HEK293T (cell line): ENCODE results near the gene GPAT3.

Experiments
- CTCF ChIA-PET: fragments of 350-600 bp; formaldehyde crosslinking; extraction: SDS; loops from one replicate; lab custom pipeline; 2021; ENCODE audit warnings: antibody characterized with exemption, inconsistent platforms; lab: Yijun Ruan, JAX
- POLR2A ChIA-PET: fragments of 350-600 bp; formaldehyde crosslinking; extraction: SDS; loops from one replicate; lab custom pipeline; 2020; ENCODE audit warnings: antibody characterized with exemption, inconsistent platforms; lab: Yijun Ruan, JAX
- DNase-seq: peaks from one replicate; pipeline ENCODE4 v3.0.0; 2012; ENCODE audit warnings: mixed read lengths; ENCODE audit errors: extremely low spot score
- ARNT ChIP-seq: fragments of 450-650 bp; IDR thresholded peaks from 2 replicates; pipeline ENCODE4 v1.6.1; 2017; ENCODE audit warnings: mild to moderate bottlenecking
- BHLHE40 ChIP-seq: fragments of 450-650 bp; IDR thresholded peaks from 2 replicates; pipeline ENCODE4 v1.6.1; 2016; ENCODE audit warnings: mild to moderate bottlenecking, moderate library complexity, borderline replicate concordance
- CTBP1 ChIP-seq: fragments of 450-650 bp; IDR thresholded peaks from 2 replicates; pipeline ENCODE4 v1.6.1; 2016; ENCODE audit warnings: borderline replicate concordance
- ELF4 ChIP-seq: fragments of 450-650 bp; IDR thresholded peaks from 2 replicates; pipeline ENCODE4 v1.6.1; 2017; ENCODE audit warnings: antibody characterized with exemption
- FOXA1 ChIP-seq: fragments of 450-650 bp; IDR thresholded peaks from 2 replicates; pipeline ENCODE4 v1.6.1; 2016; ENCODE audit warnings: mild to moderate bottlenecking
- FOXK2 ChIP-seq: fragments of 450-650 bp; IDR thresholded peaks from 2 replicates; pipeline ENCODE4 v1.6.1; 2016; ENCODE audit warnings: mild to moderate bottlenecking
- FOXM1 ChIP-seq: fragments of 450-650 bp; IDR thresholded peaks from 2 replicates; pipeline ENCODE4 v1.6.1; 2017; ENCODE audit warnings: mild to moderate bottlenecking, borderline replicate concordance
- HDGF ChIP-seq: fragments of 450-650 bp; IDR thresholded peaks from 2 replicates; pipeline ENCODE4 v1.6.1; 2017; ENCODE audit warnings: antibody characterized with exemption, borderline replicate concordance
- L3MBTL2 ChIP-seq: fragments of 450-650 bp; conservative IDR thresholded peaks from 2 replicates; pipeline ENCODE4 v1.6.1; 2016; ENCODE audit warnings: mild to moderate bottlenecking
- LEF1 ChIP-seq: fragments of 450-650 bp; IDR thresholded peaks from 2 replicates; pipeline ENCODE4 v1.6.1; 2017; ENCODE audit warnings: mild to moderate bottlenecking, borderline replicate concordance
- NFRKB ChIP-seq: fragments of 450-650 bp; IDR thresholded peaks from 2 replicates; pipeline ENCODE4 v1.6.1; 2016; ENCODE audit warnings: mild to moderate bottlenecking, moderate library complexity
- PKNOX1 ChIP-seq: fragments of 450-650 bp; IDR thresholded peaks from 2 replicates; pipeline ENCODE4 v1.6.1; 2016
- SP1 ChIP-seq: fragments of 450-650 bp; IDR thresholded peaks from 2 replicates; pipeline ENCODE4 v1.6.1; 2017
- SUZ12 ChIP-seq: fragments of 450-650 bp; IDR thresholded peaks from 2 replicates; pipeline ENCODE4 v1.6.1; 2016; ENCODE audit warnings: mild to moderate bottlenecking
- TARDBP ChIP-seq: fragments of 450-650 bp; IDR thresholded peaks from 2 replicates; pipeline ENCODE4 v1.6.1; 2016
- ZNF384 ChIP-seq: fragments of 450-650 bp; IDR thresholded peaks from 2 replicates; pipeline ENCODE4 v1.6.1; 2016

Gene GPAT3

DNA sequence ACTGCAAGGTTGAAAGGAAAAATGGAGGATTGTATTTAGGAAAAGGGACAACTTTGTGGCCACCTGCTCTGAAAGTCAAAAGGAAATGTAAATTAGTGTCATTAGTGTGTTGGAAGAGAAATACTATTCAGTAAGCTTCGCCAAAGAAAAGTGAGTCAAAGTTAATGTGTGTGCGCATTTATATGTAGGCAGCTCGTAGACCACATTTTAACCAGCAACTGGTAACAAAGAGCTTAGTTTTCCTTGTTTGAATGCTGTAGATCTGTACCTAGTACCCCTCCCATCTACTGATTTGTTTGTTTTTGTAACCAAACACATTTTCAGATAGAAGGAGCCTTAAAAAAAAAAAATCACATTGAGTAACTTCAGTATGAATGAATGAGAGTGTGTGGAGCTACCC is 69.3 kb downstream of the GPAT3 start:
- POLR2A ChIA-PET = no interaction called here
- DNase-seq = no peak
- CTCF ChIA-PET = interaction anchor here (0.8 kb wide), 1 partner anchor 31 kb away, joined by 3 read pairs; no protein-coding TSS in a partner anchor
- TF ChIP-seq SUZ12 = no peak
- no peak for TF ChIP-seq ELF4
- TF ChIP-seq FOXA1 = no peak
- no peak for TF ChIP-seq HDGF
- no peak for TF ChIP-seq FOXK2
- no peak for TF ChIP-seq ZNF384
- no peak for TF ChIP-seq NFRKB
- no peak for TF ChIP-seq SP1
- TF ChIP-seq FOXM1 = no peak
- no peak for TF ChIP-seq BHLHE40
- TF ChIP-seq ARNT = no peak
- no peak for TF ChIP-seq CTBP1
- no peak for TF ChIP-seq L3MBTL2
- no peak for TF ChIP-seq PKNOX1
- TF ChIP-seq LEF1 = no peak

GRCh38 chr4:83605744-83606172 is 69.8 kb downstream of the GPAT3 start:
- ChIA-PET CTCF (interaction anchor here (0.7 to 0.8 kb wide), 2 partner anchors 32 to 741 kb away, joined by 3 to 6 read pairs; no protein-coding TSS in a partner anchor), POLR2A (no interaction called here)
- no peak for DNase-seq
- TF ChIP-seq HDGF (no peak), SP1 (no peak), SUZ12 (no peak), BHLHE40 (no peak), CTBP1 (no peak), NFRKB (no peak), ZNF384 (no peak), ARNT (no peak), TARDBP (no peak), LEF1 (no peak), ELF4 (no peak), PKNOX1 (no peak), L3MBTL2 (no peak), FOXM1 (no peak), FOXK2 (no peak), FOXA1 (no peak)

GRCh38 chr4:83606460-83606859 is 70.6 kb downstream of the GPAT3 start:
- POLR2A ChIA-PET = no interaction called here
- TF ChIP-seq FOXM1 (no peak), CTBP1 (no peak), NFRKB (no peak), FOXK2 (no peak), ELF4 (no peak), HDGF (no peak), SP1 (no peak), LEF1 (no peak)
- CTCF ChIA-PET = interaction anchor here (0.7 kb wide), 1 partner anchor 740 kb away, joined by 6 read pairs; no protein-coding TSS in a partner anchor
- no peak for DNase-seq

DNA sequence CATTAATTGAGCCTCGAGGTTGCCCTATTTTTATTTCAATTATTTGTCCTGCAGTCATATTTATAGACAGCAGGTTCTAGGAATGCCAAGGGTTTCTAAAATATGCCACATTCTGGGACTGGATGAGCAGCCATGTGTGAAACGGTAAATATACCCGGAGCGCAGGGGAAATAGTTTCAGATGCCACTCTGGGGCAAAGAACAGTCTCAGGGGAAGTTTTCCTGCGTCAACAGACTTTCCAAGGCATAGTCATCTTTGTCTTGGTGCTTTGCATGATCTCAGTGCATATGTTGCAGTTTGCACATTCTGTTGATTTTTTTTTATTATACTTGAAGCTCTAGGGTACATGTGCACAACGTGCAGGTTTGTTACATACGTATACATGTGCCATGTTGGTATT is 71.0 kb downstream of the GPAT3 start:
- ChIA-PET CTCF (interaction anchor here (0.6 kb wide), 1 partner anchor 1489 kb away, joined by 3 read pairs; no protein-coding TSS in a partner anchor), POLR2A (no interaction called here)
- no peak for DNase-seq
- TF ChIP-seq PKNOX1 = no peak

GRCh38 chr4:83609365-83609764 is 73.5 kb downstream of the GPAT3 start:
- ChIA-PET CTCF (no interaction called here), POLR2A (no interaction called here)
- no peak for DNase-seq
- TF ChIP-seq FOXA1 (no peak), FOXK2 (no peak), ARNT (no peak), TARDBP (no peak)

DNA sequence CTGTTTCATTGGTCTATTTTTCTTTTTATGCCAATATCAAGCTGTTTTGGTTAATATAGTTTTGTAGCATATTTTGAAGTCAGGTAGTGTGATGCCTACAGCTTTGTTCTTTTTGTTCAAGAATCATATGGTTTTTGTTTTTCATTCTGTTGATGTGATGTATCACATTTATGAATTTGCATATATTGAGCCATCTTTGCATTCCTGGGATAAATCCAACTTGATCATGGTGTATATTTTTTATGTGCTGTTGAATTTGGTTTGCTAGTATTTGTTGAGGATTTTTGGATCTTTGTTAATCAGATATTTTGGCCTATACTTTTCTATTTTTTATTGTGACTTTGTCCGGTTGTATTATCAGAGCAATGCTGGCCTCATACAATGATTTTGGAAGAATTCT is 74.8 kb downstream of the GPAT3 start:
- ChIA-PET POLR2A (no interaction called here), CTCF (no interaction called here)
- no peak for TF ChIP-seq ELF4
- TF ChIP-seq LEF1 = no peak
- no peak for TF ChIP-seq FOXK2
- no peak for TF ChIP-seq SP1
- TF ChIP-seq SUZ12 = no peak
- no peak for TF ChIP-seq ZNF384
- DNase-seq = no peak

- no peak for DNase-seq
- TF ChIP-seq TARDBP = no peak
- no peak for TF ChIP-seq ZNF384
- TF ChIP-seq FOXK2 = no peak
- TF ChIP-seq PKNOX1 = no peak
- no peak for TF ChIP-seq HDGF
- no peak for TF ChIP-seq SUZ12
- no peak for TF ChIP-seq SP1
- no peak for TF ChIP-seq NFRKB
- TF ChIP-seq L3MBTL2 = no peak
- no peak for TF ChIP-seq CTBP1
- TF ChIP-seq FOXA1 = no peak
- no peak for TF ChIP-seq BHLHE40
- TF ChIP-seq FOXM1 = no peak
- TF ChIP-seq LEF1 = no peak
- TF ChIP-seq ELF4 = no peak
- TF ChIP-seq ARNT = no peak
- ChIA-PET CTCF (no interaction called here), POLR2A (no interaction called here)
These were observed 77.1 kb downstream of the GPAT3 start for GRCh38 chr4:83613023-83613422.
